ENCODE results near the gene SUMO3.

GRCh38 chr21:44815225-44815624 is 2.6 kb downstream of the SUMO3 start:
- TF ChIP-seq CTCF (IDR thresholded peaks at IDR 0.05) (no peak), POLR2A (IDR thresholded peaks at IDR 0.05) (no peak), EP300 (IDR thresholded peaks at IDR 0.05) (no peak), POLR2AphosphoS5 (IDR thresholded peaks at IDR 0.05) (no peak)
